CD4-positive, alpha-beta T cell (primary cell): ENCODE measurements around the gene TMEM269. TPM values are rescaled to one million over a fixed set of nuclear protein-coding genes. Genes with fewer than 3 reads are reported as not detected.

ENCODE experiments used
- ATAC-seq: fragments of 200-7000 bp; cut with Tn5 transposase; one replicate; pipeline ENCODE4 v1.10.0; 2022; ENCODE audit warnings: mild to moderate bottlenecking; ENCODE audit not compliant: poor library complexity
- CTCF ChIA-PET: fragments of 350-600 bp; sonication (Branson Sonifier 250); formaldehyde crosslinking; loops from one replicate; lab custom pipeline; 2021; ENCODE audit warnings: antibody characterized with exemption, inconsistent platforms; lab: Charles Lee
- POLR2A ChIA-PET: fragments of 350-600 bp; sonication (Branson Sonifier 250); formaldehyde crosslinking; loops from one replicate; lab custom pipeline; 2021; ENCODE audit warnings: antibody characterized with exemption, inconsistent platforms; lab: Charles Lee
- DNase-seq, 14 experiments: peaks; one replicate each; pipeline ENCODE4 v3.0.0-alpha.2; 2013 to 2020; ENCODE audit warnings: mixed read lengths in 2 of 14
- H3K27ac ChIP-seq, 2 donors: one replicate each; pipeline versions ENCODE4 v1.5.1 to v1.7.0; 2013; ENCODE audit warnings: low read length in 2 of 2, low read depth in 1 of 2, mild to moderate bottlenecking in 1 of 2
- H3K27me3 ChIP-seq, 2 experiments: 1 replicate in 1 of 2; 2 replicates in 1 of 2; pipeline versions ENCODE4 v1.6.1 to v1.7.0; 2013; ENCODE audit warnings: low read length in 2 of 2, control low read depth in 1 of 2, mild to moderate bottlenecking in 1 of 2, moderate library complexity in 1 of 2; ENCODE audit not compliant: insufficient read depth in 2 of 2, control insufficient read depth in 1 of 2
- H3K36me3 ChIP-seq: one replicate; pipeline ENCODE4 v1.6.1; 2013; ENCODE audit warnings: low read length, control low read depth; ENCODE audit not compliant: insufficient read depth
- H3K4me1 ChIP-seq: one replicate; pipeline ENCODE4 v1.6.1; 2013; ENCODE audit warnings: low read length, control low read depth; ENCODE audit not compliant: insufficient read depth
- H3K4me3 ChIP-seq: one replicate; pipeline ENCODE4 v1.5.1; 2013; ENCODE audit warnings: mild to moderate bottlenecking, low read length, moderate library complexity
- H3K9me3 ChIP-seq, 2 experiments: 1 replicate in 1 of 2; 2 replicates in 1 of 2; pipeline versions ENCODE4 v1.6.1 to v1.7.0; 2013; ENCODE audit warnings: low read length in 2 of 2, mild to moderate bottlenecking in 2 of 2, control low read depth in 1 of 2, moderate library complexity in 1 of 2; ENCODE audit not compliant: control insufficient read depth in 1 of 2, insufficient read depth in 1 of 2
- H3K27ac Mint-ChIP-seq: one replicate; pipeline ENCODE4 v1.8.0; 2020; ENCODE audit warnings: mixed read lengths
- H3K27me3 Mint-ChIP-seq: one replicate; pipeline ENCODE4 v1.8.0; 2021; ENCODE audit warnings: mixed read lengths
- H3K36me3 Mint-ChIP-seq: one replicate; pipeline ENCODE4 v1.8.0; 2021; ENCODE audit warnings: low read depth, mixed read lengths
- H3K4me1 Mint-ChIP-seq: one replicate; pipeline ENCODE4 v1.8.0; 2021; ENCODE audit warnings: low read depth, mixed read lengths
- H3K4me3 Mint-ChIP-seq: one replicate; pipeline ENCODE4 v1.8.0; 2020; ENCODE audit warnings: mild to moderate bottlenecking, mixed read lengths
- H3K9me3 Mint-ChIP-seq: one replicate; pipeline ENCODE4 v1.8.0; 2020; ENCODE audit warnings: mixed read lengths
- CTCF ChIP-seq: fragments of 200-600 bp; IDR thresholded peaks from one replicate; pipeline ENCODE4 v1.8.0; 2022; ENCODE audit warnings: antibody characterized with exemption, mild to moderate bottlenecking
- intact Hi-C, 2 experiments: fragments of 100-400 bp; cut with DNase I in 1 of 2; cut with micrococcal nuclease in 1 of 2; formaldehyde crosslinking; loops; one replicate each; pipeline versions ENCODE4 v1.15.1 to v1.9.0; 2023 to 2025; cut with DNase I, micrococcal nuclease
- total RNA-seq, 174 experiments: library from RNA in 2 of 174; stranded (reverse) in 2 of 174; gene quantifications; one replicate each; pipeline ENCODE4 v1.2.3 and lab custom pipeline; 2021 to 2026

TMEM269 gene
- total RNA-seq, 2 experiments from 2014 or later: 0.60 to 1.1 TPM

DNA sequence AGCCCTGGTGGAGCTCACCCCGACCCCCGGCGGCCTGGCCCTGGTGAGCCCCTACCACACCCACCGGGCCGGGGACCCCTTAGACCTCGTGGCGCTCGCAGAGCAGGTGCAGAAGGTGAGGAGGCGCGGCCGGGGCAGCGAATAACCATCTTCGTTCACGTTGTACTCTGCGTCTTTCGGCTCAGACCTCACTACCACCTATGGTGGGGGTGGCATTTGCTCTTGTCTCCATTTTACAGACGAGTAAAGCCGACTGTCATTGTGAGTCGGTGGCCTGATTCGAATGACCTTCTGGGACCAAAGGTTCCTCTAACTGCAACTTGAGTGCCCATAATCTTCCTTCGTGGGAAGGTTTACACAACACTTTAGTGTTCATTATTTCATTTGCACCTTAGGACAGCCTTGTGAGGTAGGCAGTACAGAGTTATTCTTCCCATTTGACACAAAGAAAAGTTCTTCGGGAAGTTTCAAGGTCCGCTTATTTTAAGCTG, 17.2 kb upstream of the TMEM269 start:
- H3K27ac Mint-ChIP-seq: no peak overlapping the region
- H3K27me3 ChIP-seq: no peaks in the 10 kb centered on the region
- no peak for TF ChIP-seq CTCF
- peaks cover 24% of the 10 kb centered on the region for H3K36me3 Mint-ChIP-seq
- H3K4me1 Mint-ChIP-seq: peaks cover 40% of the 10 kb centered on the region
- H3K9me3 ChIP-seq: no peaks in the 10 kb centered on the region
- POLR2A ChIA-PET: interaction anchor here (0.7 to 3.7 kb wide), 34 partner anchors 9 to 733 kb away, joined by 3 to 75 read pairs (median 5); partner anchors contain the start of genes CCDC30, ERMAP, PPCS and PPIH
- no peak overlapping the region for H3K4me3 Mint-ChIP-seq
- peaks cover 47% of the 10 kb centered on the region for H3K4me1 ChIP-seq
- H3K27ac ChIP-seq: peak overlapping the region; percentile 49 to 78
- CTCF ChIA-PET: interaction anchor here (0.5 to 2.6 kb wide), 6 partner anchors 64 to 190 kb away, joined by 3 to 10 read pairs (median 3); partner anchors contain the start of genes PPIH and ZNF691
- peak overlapping the region; percentile 86 for H3K4me3 ChIP-seq
- ATAC-seq (peak; percentile 14), DNase-seq (no peak)
- no peaks in the 10 kb centered on the region for H3K27me3 Mint-ChIP-seq
- H3K9me3 Mint-ChIP-seq: no peaks in the 10 kb centered on the region
- intact Hi-C loops: loop anchor here (1.0 to 10.0 kb wide), 14 partner anchors 49 to 1905 kb away; partner anchors contain the start of genes CDC20 (in 2 of the 2), ZNF691 (in 2 of the 2), B4GALT2 (in 1 of the 2) and CCDC30 (in 1 of the 2)
- peaks cover 11% of the 10 kb centered on the region for H3K36me3 ChIP-seq

GRCh38 chr1:42768172-42768571, 16.6 kb upstream of the TMEM269 start:
- peaks cover 44% of the 10 kb centered on the region for H3K4me1 Mint-ChIP-seq
- peaks cover 47% of the 10 kb centered on the region for H3K4me1 ChIP-seq
- intact Hi-C loops: loop anchor here (5.0 to 10.0 kb wide), 9 partner anchors 79 to 1906 kb away; partner anchors contain the start of genes B4GALT2 (in 1 of the 2), CCDC30 (in 1 of the 2), CDC20 (in 1 of the 2) and CFAP57 (in 1 of the 2)

DNA sequence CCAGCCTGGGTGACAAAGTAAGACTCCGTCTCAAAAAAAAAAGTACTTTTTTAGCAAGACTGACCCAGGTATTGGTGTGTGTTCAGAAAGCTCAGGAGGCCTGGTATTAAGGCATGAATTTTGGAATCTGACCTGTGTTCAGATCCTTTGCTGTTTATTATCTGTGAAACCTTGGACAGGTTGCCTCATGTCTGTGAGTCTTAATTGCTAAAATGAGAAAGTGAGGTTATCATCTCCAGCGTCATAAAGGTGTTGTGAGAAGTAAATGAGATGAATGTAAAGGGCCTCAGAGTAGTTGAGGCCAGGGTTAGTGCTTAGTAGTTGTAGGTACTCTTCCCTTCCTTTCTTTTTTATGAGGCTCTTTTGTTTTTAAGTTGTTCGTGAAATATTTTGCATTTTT, 15.0 kb upstream of the TMEM269 start:
- H3K9me3 ChIP-seq: no peaks in the 10 kb centered on the region
- no peak overlapping the region for H3K27ac ChIP-seq
- TF ChIP-seq CTCF: no peak
- no peaks in the 10 kb centered on the region for H3K27me3 Mint-ChIP-seq
- peak overlapping the region; percentile 42 for H3K27ac Mint-ChIP-seq
- no peak overlapping the region for H3K4me3 ChIP-seq
- H3K4me1 ChIP-seq: peaks cover 40% of the 10 kb centered on the region
- H3K9me3 Mint-ChIP-seq: no peaks in the 10 kb centered on the region
- H3K27me3 ChIP-seq: no peaks in the 10 kb centered on the region
- ChIA-PET CTCF (interaction anchor here (1.4 kb wide), 1 partner anchor 304 kb away, joined by 5 read pairs; no protein-coding TSS in a partner anchor), POLR2A (interaction anchor here (0.9 kb wide), 1 partner anchor 10 kb away, joined by 5 read pairs; no protein-coding TSS in a partner anchor)
- peaks cover 44% of the 10 kb centered on the region for H3K36me3 Mint-ChIP-seq
- ATAC-seq (no peak), DNase-seq (no peak)
- H3K4me1 Mint-ChIP-seq: peaks cover 47% of the 10 kb centered on the region
- intact Hi-C loops: loop anchor here (5.0 to 10.0 kb wide), 9 partner anchors 77 to 1908 kb away; partner anchors contain the start of genes B4GALT2 (in 1 of the 2), CCDC30 (in 1 of the 2), CDC20 (in 1 of the 2) and CFAP57 (in 1 of the 2)
- peak overlapping the region; percentile 60 for H3K4me3 Mint-ChIP-seq
- H3K36me3 ChIP-seq: peaks cover 32% of the 10 kb centered on the region

More at GRCh38 chr1:42768172-42768571, 16.6 kb upstream of the TMEM269 start:
- Mint-ChIP-seq H3K9me3 (no peaks in the 10 kb centered on the region), H3K27ac (no peak overlapping the region), H3K27me3 (no peaks in the 10 kb centered on the region), H3K4me3 (no peak overlapping the region), H3K36me3 (peaks cover 29% of the 10 kb centered on the region)
- Histone ChIP-seq H3K27ac (no peak overlapping the region), H3K27me3 (no peaks in the 10 kb centered on the region), H3K9me3 (no peaks in the 10 kb centered on the region), H3K36me3 (peaks cover 17% of the 10 kb centered on the region), H3K4me3 (peak overlapping the region; percentile 86)
- DNase-seq: no peak
- ATAC-seq: no peak
- TF ChIP-seq CTCF: no peak
- CTCF ChIA-PET: interaction anchor here (0.5 to 2.6 kb wide), 2 partner anchors 64 to 78 kb away, joined by 3 to 10 read pairs; partner anchors contain the start of gene ZNF691
- POLR2A ChIA-PET: interaction anchor here (1.2 to 3.7 kb wide), 9 partner anchors 10 to 110 kb away, joined by 4 to 75 read pairs (median 24); partner anchors contain the start of genes ERMAP, PPIH, SVBP and TMEM269
